Activated CD8-positive, alpha-beta memory T cell treated with anti-CD3 and anti-CD28 coated beads for 36 hours (primary cell): ENCODE measurements around the gene NPW. TPM values are rescaled to one million over a fixed set of nuclear protein-coding genes. Genes with fewer than 3 reads are reported as not detected.

ENCODE experiments used
- CTCF ChIA-PET: fragments of 350-600 bp; sonication (Branson Sonifier 250); formaldehyde crosslinking; loops from one replicate; lab custom pipeline; 2021; ENCODE audit warnings: antibody characterized with exemption; lab: Charles Lee
- POLR2A ChIA-PET: fragments of 350-600 bp; sonication (Branson Sonifier 250); formaldehyde crosslinking; loops from one replicate; lab custom pipeline; 2021; ENCODE audit warnings: antibody characterized with exemption; lab: Charles Lee
- total RNA-seq, 2 experiments: library from RNA; stranded (reverse); gene quantifications; one replicate each; pipeline ENCODE4 v1.2.3, GENCODE V29; 2021

NPW gene
- 10 to 100 TPM; 15.8 to 18.1 TPM for total RNA-seq

DNA sequence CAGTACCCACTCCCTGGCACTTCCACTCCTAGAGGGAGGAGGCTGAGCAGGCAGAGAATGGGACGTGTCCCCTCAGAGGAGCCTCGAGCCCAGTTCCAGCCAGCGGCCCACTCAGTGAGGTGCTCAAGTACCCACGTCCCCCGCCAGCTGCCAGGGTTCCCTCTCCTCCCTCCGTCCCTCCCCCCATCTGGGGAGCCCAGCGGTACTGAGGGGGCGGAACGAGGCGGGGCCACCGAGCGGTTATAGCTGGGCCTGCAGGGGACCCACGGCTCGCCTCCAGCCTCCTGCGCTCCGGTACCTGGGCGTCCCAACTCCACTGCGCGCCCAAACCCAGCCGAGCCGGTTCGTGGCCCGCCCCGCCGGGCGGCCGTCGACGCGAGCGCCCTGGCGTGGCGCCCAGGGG is at the start of gene NPW:
Gene NPW, plus strand, starts transcription at position 268 of the 403 bp plus-strand sequence.
- POLR2A ChIA-PET = no interaction called here

DNA sequence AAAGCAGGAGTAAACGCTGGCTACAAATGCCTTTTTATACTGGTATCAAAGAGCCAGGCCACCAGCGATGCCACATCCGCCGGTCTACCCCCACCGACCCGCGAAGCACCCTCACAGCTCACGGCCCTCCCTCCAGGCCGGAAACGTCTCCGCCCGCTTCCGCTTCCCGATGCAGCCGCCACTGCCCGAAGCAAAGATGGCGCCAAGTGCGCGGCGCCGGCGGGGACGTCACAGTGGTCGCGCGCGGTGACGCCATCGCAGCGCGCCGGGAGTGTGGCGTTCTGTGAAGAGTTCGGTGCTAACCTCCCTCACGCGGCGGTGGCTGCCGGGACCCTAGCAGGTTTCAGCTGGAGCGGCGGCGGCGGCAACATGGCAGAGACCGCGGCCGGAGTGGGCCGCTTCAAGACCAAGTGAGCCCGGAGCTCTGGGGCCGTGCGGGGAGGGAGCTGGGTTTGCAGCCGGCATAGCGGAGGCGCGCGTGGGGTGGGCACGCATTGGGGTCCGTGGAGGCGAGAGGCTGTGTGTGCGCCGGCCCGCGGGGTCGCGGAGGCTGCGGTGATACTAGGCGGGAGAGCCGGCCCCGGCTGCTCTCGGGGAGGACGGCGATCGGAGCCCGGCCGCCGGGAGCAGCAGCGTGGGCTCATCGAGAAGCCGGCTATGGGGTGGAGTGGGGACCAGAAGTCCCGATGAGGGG is 47.6 kb upstream of the NPW start, which contains the start of gene TBL3:
Gene TBL3, plus strand, starts transcription at position 258 of the 694 bp plus-strand sequence. Its CDS starts 112 bp downstream, at position 370.
- ChIA-PET CTCF (interaction anchor here (1.0 to 2.1 kb wide), 6 partner anchors 8 to 31 kb away, joined by 3 to 8 read pairs (median 4); partner anchors contain the start of gene GFER), POLR2A (interaction anchor here (0.6 to 2.5 kb wide), 13 partner anchors 8 to 507 kb away, joined by 3 to 20 read pairs (median 4); partner anchors contain the start of genes GFER, MAPK8IP3, MSRB1 and NUBP2)

More for the DNA sequence above, at the start of gene NPW:
- CTCF ChIA-PET = interaction anchor here (0.7 to 2.2 kb wide), 4 partner anchors 15 to 121 kb away, joined by 3 to 12 read pairs (median 4); no protein-coding TSS in a partner anchor

DNA sequence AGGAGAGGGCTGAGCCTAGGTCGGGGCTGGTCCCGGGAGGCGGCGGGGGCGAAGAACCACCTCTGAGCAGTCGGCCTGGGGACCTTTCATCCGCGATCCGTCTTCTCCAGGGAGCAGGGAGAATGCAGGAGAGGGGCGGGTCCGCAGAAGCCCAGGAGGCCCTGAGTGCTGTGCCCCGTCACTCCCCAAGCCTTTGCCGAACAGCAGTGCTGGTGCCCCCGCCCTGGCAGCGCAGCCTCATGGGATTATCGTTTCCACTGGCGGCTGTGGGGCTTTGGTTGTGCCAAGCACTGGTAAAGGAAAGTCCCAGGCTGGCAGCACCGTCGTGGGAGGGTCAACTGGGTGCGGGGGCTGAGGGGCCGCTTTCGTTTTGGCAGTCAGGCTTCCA is 47.1 kb upstream of the NPW start:
- ChIA-PET POLR2A (interaction anchor here (0.6 to 2.5 kb wide), 6 partner anchors 8 to 267 kb away, joined by 3 to 20 read pairs (median 8); partner anchors contain the start of genes GFER, MAPK8IP3 and MSRB1), CTCF (interaction anchor here (1.0 to 2.1 kb wide), 4 partner anchors 9 to 31 kb away, joined by 4 to 8 read pairs (median 4); partner anchors contain the start of gene GFER)

DNA sequence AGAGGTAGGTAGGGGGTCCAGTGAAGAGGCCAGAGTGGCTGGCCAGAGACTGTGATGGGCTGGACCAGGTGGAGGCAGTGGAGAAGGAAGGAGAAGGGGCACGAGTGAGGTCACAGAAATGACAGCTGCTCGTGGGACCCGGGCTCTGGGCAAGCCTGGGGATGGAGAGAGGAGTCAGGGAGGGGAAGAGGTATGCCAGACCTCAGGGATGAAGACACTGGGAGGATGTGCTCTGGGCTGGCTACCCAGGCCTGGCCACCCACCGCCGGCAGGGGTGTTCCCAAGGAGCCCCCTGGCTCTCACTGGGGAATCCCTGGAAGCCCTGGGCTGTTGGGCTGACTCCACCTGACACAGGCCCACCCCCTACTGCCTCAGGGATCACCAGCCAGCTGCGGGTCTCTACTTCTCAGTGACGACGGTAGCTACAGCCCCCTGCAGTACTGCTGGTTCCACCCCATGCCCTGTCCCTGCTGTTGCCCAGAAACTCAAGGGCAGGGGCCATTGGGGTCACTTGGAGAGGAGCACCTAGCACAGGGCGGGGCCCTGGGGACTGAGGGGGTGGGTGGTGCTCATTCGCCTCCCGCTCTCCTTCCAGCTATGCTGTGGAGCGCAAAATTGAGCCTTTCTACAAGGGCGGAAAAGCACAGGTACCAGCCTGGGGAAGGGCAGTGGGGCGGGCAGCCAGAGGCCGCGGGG is 46.0 kb upstream of the NPW start:
- CTCF ChIA-PET = interaction anchor here (1.2 kb wide), 1 partner anchor 30 kb away, joined by 5 read pairs; no protein-coding TSS in a partner anchor
- POLR2A ChIA-PET = interaction anchor here (0.8 to 1.5 kb wide), 2 partner anchors 9 to 13 kb away, joined by 3 to 5 read pairs; partner anchors contain the start of gene RPS2

DNA sequence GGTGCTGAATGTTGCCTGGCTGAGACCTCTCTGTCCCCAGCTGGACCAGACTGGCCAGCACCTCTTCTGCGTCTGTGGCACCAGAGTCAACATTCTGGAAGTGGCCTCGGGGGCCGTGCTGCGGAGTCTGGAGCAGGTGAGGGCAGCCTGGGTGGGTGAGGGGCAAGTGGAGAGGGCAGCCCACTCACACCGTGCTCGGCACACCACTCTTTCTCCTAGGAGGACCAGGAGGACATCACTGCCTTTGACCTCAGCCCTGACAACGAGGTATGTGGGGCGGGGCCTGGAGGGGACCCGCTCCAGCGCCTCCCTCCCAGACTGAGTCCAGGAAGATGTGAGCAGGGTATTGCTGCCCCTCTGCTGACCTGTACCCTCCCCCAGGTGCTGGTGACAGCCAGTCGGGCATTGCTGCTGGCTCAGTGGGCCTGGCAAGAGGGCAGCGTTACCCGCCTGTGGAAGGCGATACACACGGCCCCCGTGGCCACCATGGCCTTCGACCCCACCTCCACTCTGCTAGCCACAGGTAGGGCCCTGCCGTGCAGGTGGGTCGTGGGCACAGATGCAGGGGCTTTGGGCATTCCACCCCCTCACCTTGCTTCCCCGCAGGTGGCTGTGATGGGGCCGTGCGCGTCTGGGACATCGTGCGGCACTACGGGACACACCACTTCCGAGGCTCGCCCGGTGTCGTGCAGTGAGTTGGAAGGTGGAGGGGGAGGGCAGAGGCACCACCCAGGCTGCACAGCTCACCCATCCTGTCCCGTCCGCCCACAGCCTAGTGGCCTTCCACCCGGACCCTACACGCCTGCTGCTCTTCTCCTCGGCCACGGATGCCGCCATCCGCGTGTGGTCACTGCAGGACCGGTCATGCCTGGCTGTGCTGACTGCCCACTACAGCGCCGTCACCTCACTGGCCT is 45.2 kb upstream of the NPW start:
- ChIA-PET POLR2A (interaction anchor here (1.1 to 1.5 kb wide), 1 partner anchor 10 kb away, joined by 3 to 5 read pairs; the partner anchor contains the start of gene RPS2), CTCF (interaction anchor here (1.2 kb wide), 1 partner anchor 29 kb away, joined by 5 read pairs; no protein-coding TSS in a partner anchor)

DNA sequence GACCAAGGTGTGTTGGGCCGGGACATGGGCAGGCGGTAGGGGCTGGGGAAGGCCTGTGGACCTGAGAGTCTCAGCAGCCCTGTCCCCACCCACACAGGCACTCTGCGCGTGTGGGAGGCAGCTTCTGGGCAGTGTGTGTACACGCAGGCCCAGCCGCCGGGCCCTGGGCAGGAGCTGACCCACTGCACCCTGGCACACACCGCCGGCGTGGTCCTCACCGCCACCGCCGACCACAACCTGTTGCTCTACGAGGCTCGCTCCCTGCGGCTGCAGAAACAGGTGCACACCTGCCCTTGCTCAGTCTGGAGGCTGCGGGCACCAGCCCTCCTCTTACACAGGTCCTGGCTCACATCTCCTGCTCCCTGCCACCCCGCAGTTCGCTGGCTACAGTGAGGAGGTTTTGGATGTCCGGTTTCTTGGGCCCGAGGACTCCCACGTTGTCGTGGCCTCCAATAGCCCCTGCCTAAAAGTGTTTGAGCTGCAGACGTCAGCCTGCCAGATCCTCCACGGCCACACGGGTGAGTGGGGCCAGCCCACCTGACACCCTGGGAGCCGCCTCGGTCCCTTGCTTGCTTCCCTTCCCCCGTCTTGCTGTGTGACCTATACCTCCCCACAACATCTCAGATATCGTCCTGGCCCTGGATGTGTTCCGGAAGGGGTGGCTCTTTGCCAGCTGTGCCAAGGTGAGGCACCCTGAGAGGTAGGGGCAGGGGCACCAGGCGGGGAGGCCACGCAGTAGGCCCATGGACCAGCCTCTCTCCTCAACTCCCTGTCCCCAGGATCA is 44.0 kb upstream of the NPW start:
- CTCF ChIA-PET = no interaction called here
- POLR2A ChIA-PET = interaction anchor here (1.1 kb wide), 1 partner anchor 11 kb away, joined by 3 read pairs; the partner anchor contains the start of gene RPS2

DNA sequence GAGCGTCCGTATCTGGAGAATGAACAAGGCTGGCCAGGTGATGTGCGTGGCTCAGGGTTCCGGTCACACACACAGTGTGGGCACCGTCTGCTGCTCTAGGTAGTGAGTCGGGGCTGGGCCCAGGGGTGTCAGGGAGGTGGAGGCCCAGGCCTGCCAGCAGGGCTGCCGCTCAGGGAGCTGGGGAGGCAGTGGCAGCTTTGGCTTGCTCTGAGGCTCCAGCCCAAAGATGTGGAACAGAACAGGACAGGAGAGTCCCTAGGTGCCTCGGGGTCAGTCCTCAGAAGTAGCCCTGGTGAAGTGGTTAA is 43.4 kb upstream of the NPW start:
- CTCF ChIA-PET = no interaction called here
- POLR2A ChIA-PET = no interaction called here

DNA sequence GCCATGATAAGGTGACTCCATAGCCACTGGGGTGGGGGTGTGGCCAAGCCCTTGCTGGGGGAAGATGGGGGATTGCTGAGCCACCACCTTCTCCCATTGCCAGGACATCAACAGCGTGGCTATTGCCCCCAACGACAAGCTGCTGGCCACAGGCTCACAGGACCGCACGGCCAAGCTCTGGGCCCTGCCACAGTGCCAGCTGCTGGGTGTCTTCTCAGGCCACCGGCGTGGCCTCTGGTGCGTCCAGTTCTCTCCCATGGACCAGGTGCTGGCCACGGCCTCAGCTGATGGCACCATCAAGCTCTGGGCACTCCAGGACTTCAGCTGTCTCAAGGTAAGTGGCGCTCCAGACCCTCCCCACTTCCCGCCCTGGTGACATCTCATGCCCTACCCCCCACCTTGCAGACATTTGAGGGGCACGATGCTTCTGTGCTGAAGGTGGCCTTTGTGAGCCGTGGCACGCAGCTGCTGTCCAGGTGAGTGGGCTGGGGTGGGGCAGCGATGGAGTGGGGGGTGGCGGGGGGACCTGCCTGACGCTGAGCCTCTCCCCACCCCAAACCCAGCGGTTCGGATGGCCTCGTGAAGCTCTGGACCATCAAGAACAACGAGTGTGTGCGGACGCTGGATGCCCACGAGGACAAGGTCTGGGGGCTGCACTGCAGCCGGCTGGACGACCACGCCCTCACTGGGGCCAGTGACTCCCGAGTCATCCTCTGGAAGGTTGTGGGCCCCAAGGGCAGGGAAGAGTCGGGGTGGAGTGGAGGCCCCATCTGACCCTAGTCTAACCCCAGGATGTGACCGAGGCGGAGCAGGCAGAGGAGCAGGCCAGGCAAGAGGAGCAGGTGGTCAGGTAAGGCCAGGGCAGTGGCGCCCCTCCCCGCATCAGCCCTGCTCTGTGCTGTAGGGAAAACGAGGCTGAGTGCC is 42.4 kb upstream of the NPW start:
- POLR2A ChIA-PET = no interaction called here
- CTCF ChIA-PET = no interaction called here

DNA sequence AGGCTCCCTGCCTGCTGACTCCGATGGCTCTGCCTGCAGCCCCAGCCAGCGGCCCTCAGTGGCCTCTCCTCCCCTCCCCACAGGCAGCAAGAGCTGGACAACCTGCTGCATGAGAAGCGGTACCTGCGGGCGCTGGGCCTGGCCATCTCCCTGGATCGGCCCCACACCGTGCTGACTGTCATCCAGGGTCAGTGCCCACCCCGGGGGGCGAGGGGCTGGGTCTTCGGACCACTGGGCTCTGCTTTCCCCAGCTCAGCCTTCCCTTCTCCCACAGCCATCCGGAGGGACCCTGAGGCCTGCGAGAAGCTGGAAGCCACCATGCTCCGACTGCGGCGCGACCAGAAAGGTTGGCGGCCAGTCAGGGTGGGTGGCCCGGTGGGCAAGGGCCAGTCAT is 41.7 kb upstream of the NPW start:
- ChIA-PET CTCF (no interaction called here), POLR2A (no interaction called here)

DNA sequence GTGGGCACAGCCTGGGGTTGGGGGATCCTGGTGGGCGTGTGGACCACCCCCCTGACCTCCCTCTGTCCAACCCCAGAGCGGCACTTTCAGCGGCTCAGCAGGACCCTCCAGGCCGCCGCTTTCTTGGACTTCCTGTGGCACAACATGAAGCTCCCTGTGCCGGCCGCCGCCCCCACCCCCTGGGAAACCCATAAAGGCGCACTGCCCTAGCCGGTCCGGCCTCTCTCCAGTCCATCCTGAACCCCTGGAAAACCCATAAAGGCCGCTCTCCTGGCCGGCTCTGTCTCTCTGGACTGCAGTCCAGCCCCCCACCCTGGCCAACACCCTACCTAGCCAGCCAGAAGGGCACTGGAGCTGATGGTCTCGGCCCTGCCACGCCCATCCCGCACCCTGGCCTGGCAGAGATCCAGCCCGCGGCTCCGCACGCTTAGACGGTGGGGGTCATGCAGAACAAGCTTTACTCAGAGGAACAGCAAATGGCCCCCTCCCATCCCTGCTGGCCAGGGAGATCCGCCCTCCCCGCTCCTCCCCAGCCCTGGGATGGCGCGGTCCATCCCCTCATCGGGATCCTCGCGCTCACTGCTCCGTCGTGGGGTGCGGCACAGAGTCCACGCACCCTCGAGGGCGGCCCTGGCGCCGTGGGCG is 41.0 kb upstream of the NPW start:
- ChIA-PET CTCF (no interaction called here), POLR2A (no interaction called here)

DNA sequence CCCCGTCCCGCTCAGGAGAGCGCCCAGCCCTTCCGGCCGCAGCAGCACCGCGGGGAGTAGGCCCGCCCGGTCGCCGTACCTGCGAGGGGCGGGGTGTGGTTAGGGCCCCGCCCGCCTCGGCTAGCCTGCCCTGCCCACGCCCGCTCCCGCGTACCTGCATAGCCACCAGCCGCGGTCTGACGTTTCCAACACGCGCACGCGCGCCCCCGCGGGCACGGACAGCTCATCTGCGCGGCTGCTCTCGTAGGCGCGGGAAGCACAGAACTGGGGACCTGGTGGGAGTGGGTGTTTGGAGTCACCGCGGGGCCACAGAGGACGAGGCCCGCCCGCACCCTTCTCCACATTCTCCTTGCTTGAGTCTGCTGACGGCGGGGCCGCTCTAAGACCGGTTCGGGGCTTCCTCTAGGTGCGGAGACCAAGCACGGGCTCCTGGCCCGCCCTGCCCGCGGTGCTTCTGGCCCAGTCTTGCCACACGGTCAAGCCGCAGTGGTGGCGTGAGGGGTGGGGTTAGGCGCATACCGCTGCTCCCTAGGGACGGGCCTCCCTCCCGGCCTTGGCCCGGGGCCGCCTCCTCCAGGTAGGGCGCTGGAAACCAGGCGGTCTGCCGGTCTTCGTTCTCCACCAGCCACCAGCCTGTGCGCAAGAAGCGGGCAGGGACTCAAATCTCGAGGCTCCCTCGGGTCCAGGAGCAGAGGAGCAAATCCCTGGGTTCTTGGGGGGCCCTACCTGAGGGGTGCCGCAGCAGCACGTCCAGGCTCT is 40.1 kb upstream of the NPW start:
- CTCF ChIA-PET = no interaction called here

DNA sequence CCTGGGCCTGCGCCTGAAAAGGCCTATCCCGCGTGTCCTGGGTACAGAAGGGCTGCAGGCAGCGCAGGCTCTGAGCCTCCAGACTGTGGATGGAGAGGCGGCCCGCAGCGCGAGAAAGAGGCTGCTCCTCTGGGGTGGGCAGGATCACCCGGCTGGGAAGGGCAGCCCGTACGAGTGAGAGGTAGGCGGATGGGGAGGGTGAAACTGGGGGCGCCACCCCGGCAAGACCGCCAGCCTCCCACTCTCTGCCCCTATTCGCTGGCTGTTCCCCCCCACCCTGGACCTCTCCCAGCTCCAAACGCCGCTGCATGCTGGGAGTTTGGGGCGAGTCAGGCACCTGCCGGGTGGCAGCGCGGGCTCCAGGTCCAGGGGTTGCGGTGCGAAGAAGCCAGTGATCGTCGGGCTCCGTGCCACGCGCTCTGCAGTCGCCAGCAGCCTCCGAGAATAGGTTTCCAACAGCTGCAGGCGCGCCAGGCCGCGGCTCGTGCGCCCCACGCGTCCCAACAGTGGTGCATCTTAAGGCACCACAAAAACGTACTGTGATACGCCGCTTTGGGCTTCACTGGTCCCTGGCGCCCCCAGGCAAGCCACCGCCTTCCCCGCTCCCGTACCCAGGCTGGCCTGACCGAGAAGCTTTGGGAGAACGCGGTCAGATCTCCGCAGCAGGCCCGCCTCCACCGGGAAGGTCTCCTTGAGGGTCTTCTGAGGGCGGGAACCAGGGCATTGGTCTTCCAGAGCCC is 39.4 kb upstream of the NPW start:
- ChIA-PET POLR2A (interaction anchor here (0.6 to 1.2 kb wide), 4 partner anchors 8 to 17 kb away, joined by 3 to 4 read pairs (median 3); partner anchors contain the start of gene RPS2), CTCF (interaction anchor here (1.2 kb wide), 1 partner anchor 160 kb away, joined by 3 read pairs; no protein-coding TSS in a partner anchor)

More for the DNA sequence above, 40.1 kb upstream of the NPW start:
- POLR2A ChIA-PET = interaction anchor here (0.6 kb wide), 1 partner anchor 15 kb away, joined by 4 read pairs; the partner anchor contains the start of gene RPS2

DNA sequence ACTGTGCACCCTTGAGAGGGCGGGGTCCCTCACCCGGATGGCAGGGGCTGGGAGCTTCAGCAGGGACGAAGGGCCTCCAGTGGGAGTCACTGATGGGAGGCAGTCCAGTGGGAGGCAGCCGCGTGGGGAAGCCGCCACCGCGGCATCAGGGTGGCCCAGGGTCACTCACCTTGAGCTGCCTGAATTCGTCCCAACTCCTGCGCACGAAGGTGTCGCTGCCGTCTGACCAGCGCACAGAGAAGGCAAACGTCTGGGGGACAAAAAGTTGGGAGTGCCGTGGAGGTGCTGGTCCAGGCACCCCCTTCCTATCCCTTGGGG is 38.9 kb upstream of the NPW start:
- ChIA-PET CTCF (interaction anchor here (1.2 kb wide), 1 partner anchor 160 kb away, joined by 3 read pairs; no protein-coding TSS in a partner anchor), POLR2A (interaction anchor here (0.8 to 1.2 kb wide), 3 partner anchors 9 to 17 kb away, joined by 3 read pairs; no protein-coding TSS in a partner anchor)

DNA sequence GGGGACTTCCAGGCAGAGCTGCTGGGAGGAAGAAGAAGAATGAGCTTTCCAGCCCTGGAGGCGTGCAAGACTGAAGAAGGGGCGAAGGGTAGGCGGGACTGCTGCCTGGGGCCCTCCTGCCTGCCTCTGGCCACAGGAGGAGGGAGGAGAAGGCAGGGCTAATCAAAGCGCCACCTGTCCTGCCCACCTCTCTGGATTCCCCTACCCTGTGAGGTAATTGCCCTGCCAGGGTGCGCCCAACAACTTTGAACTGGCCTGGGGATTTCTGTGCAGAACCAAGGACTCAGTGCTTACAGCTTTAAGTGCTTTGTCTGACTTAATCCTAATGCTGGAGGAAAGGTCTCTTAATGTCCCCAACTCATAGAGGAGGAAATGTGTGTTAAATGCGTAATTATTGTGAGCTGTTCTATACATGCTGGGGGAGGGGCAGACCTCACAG is 38.2 kb upstream of the NPW start, which contains the start of gene NOXO1:
Gene NOXO1, minus strand, starts transcription at position 72 of the 439 bp plus-strand sequence. CDS start 290 bp downstream, outside the sequence.
- POLR2A ChIA-PET = interaction anchor here (1.1 to 1.9 kb wide), 3 partner anchors 12 to 200 kb away, joined by 3 to 4 read pairs (median 3); partner anchors contain the start of gene RPS2

More for the DNA sequence above, 38.2 kb upstream of the NPW start, which contains the start of gene NOXO1:
- CTCF ChIA-PET = interaction anchor here (0.8 to 1.5 kb wide), 2 partner anchors 9 to 16 kb away, joined by 3 to 5 read pairs; no protein-coding TSS in a partner anchor
